ENCODE results near the gene BRS3. TPM values are rescaled to one million over a fixed set of nuclear protein-coding genes. Genes with fewer than 3 reads are reported as not detected.

Gene BRS3
- total RNA-seq, 1 donor from 2014 or later: not detected

- H3K9me3 ChIP-seq (ENCODE audit: low read depth): no peaks in the 10 kb centered on the region
- no peak overlapping the region for H2AFZ ChIP-seq (replicated peaks)
- no peak overlapping the region for H3K4me3 ChIP-seq
- no peaks in the 10 kb centered on the region for H3K4me1 ChIP-seq
- H4K20me1 ChIP-seq (ENCODE audit: low read depth): no peaks in the 10 kb centered on the region
- peaks cover 7% of the 10 kb centered on the region for H3F3A ChIP-seq (ENCODE audit: low read depth)
- H3K9me3 Mint-ChIP-seq: peaks cover 5% of the 10 kb centered on the region
- no peaks in the 10 kb centered on the region for H3K36me3 Mint-ChIP-seq
- no peak overlapping the region for H3K4me2 ChIP-seq
- DNase-seq (ENCODE audit: low spot score): no peak
- no peak overlapping the region for H3K4me3 Mint-ChIP-seq
- H3K36me3 ChIP-seq: no peaks in the 10 kb centered on the region
- H3K27me3 Mint-ChIP-seq (ENCODE audit: insufficient read depth, low read depth): peaks cover 2% of the 10 kb centered on the region
- H3K27me3 ChIP-seq: no peaks in the 10 kb centered on the region
- no peak overlapping the region for H3K27ac ChIP-seq
- TF ChIP-seq EZH2phosphoT487 (IDR thresholded peaks at IDR 0.05): no peak
- TF ChIP-seq EZH2 (IDR thresholded peaks at IDR 0.05): no peak
- no peak for TF ChIP-seq CTCF (IDR thresholded peaks at IDR 0.05)
- no peak overlapping the region for H3K9ac ChIP-seq
- no peaks in the 10 kb centered on the region for H3K4me1 Mint-ChIP-seq
- no peak overlapping the region for H3K27ac Mint-ChIP-seq
- no peaks in the 10 kb centered on the region for H3K79me2 ChIP-seq (ENCODE audit: low read depth)
Observed at GRCh38 chrX:136447308-136447707, 40.4 kb upstream of the BRS3 start.

- DNase-seq (ENCODE audit: low spot score): no peak
Observed at GRCh38 chrX:136447968-136448367, 39.8 kb upstream of the BRS3 start.

GRCh38 chrX:136450050-136450830 is 37.5 kb upstream of the BRS3 start:
- Histone ChIP-seq H4K20me1 (ENCODE audit: low read depth) (no peaks in the 10 kb centered on the region), H3K4me2 (no peak overlapping the region), H3K36me3 (no peaks in the 10 kb centered on the region), H3K4me3 (no peak overlapping the region), H3K27ac (no peak overlapping the region), H3K4me1 (no peaks in the 10 kb centered on the region), H3K9ac (no peak overlapping the region), H3K79me2 (ENCODE audit: low read depth) (no peaks in the 10 kb centered on the region), H3K27me3 (no peaks in the 10 kb centered on the region), H3K9me3 (ENCODE audit: low read depth) (no peaks in the 10 kb centered on the region), H2AFZ (replicated peaks) (no peak overlapping the region), H3F3A (ENCODE audit: low read depth) (peaks cover 7% of the 10 kb centered on the region)
- no peak overlapping the region for H3K4me3 Mint-ChIP-seq
- no peak overlapping the region for H3K27ac Mint-ChIP-seq
- peaks cover 5% of the 10 kb centered on the region for H3K9me3 Mint-ChIP-seq
- DNase-seq (ENCODE audit: low spot score): no peak
- no peaks in the 10 kb centered on the region for H3K36me3 Mint-ChIP-seq
- H3K27me3 Mint-ChIP-seq (ENCODE audit: insufficient read depth, low read depth): peaks cover 2% of the 10 kb centered on the region
- no peak for TF ChIP-seq CTCF (IDR thresholded peaks at IDR 0.05)
- TF ChIP-seq EZH2phosphoT487 (IDR thresholded peaks at IDR 0.05): no peak
- no peak for TF ChIP-seq EZH2 (IDR thresholded peaks at IDR 0.05)
- H3K4me1 Mint-ChIP-seq: no peaks in the 10 kb centered on the region

More at GRCh38 chrX:136447968-136448367, 39.8 kb upstream of the BRS3 start:
- Histone ChIP-seq H4K20me1 (ENCODE audit: low read depth) (no peaks in the 10 kb centered on the region), H3K27me3 (no peaks in the 10 kb centered on the region), H3K79me2 (ENCODE audit: low read depth) (no peaks in the 10 kb centered on the region), H3K27ac (no peak overlapping the region), H3K9ac (no peak overlapping the region), H3F3A (ENCODE audit: low read depth) (peaks cover 7% of the 10 kb centered on the region), H3K4me1 (no peaks in the 10 kb centered on the region), H3K4me3 (no peak overlapping the region), H3K9me3 (ENCODE audit: low read depth) (no peaks in the 10 kb centered on the region), H3K4me2 (no peak overlapping the region), H2AFZ (replicated peaks) (no peak overlapping the region), H3K36me3 (no peaks in the 10 kb centered on the region)
- no peaks in the 10 kb centered on the region for H3K36me3 Mint-ChIP-seq
- no peaks in the 10 kb centered on the region for H3K4me1 Mint-ChIP-seq
- H3K27ac Mint-ChIP-seq: no peak overlapping the region
- peaks cover 2% of the 10 kb centered on the region for H3K27me3 Mint-ChIP-seq (ENCODE audit: insufficient read depth, low read depth)
- H3K4me3 Mint-ChIP-seq: no peak overlapping the region
- H3K9me3 Mint-ChIP-seq: peaks cover 5% of the 10 kb centered on the region
- no peak for TF ChIP-seq CTCF (IDR thresholded peaks at IDR 0.05)
- no peak for TF ChIP-seq EZH2 (IDR thresholded peaks at IDR 0.05)
- TF ChIP-seq EZH2phosphoT487 (IDR thresholded peaks at IDR 0.05): no peak

Measured in neural progenitor cell (in vitro differentiated cells).